Omental fat pad (tissue), 4 donors: ENCODE data around the gene GALNT14. TPM values are rescaled to one million over a fixed set of nuclear protein-coding genes. Genes with fewer than 3 reads are reported as not detected.

ENCODE experiments used
- ATAC-seq: fragments of 150-250 bp; one replicate; pipeline ENCODE4 v1.9.1; 2016; ENCODE audit warnings: mild to moderate bottlenecking, moderate library complexity; ENCODE audit not compliant: low FRiP score
- DNase-seq: peaks from one replicate; pipeline ENCODE4 v3.0.0-alpha.2; 2019; ENCODE audit warnings: low spot score
- CTCF ChIP-seq, 3 donors: fragments of 450-650 bp; IDR thresholded peaks; one replicate each; pipeline ENCODE4 v1.5.1; 2016 to 2017; ENCODE audit warnings: antibody characterized with exemption in 3 of 3, mild to moderate bottlenecking in 3 of 3, moderate library complexity in 2 of 3
- total RNA-seq, 4 donors: library from RNA; depleted of rRNA; stranded (reverse); fragments of >200 nt; gene quantifications; one replicate each; pipeline ENCODE4 v1.1.0, GENCODE V29; 2016

GALNT14 gene
- total RNA-seq, 4 donors from 2014 or later, result 0.65 to 2.6 (median 2.0) TPM

- DNase-seq (no peak), ATAC-seq (no peak)
- no peak for TF ChIP-seq CTCF (IDR thresholded peaks at IDR 0.05)
These were observed 266.1 kb downstream of the GALNT14 start for GRCh38 chr2:30871980-30872789.

- DNase-seq (no peak), ATAC-seq (no peak)
- TF ChIP-seq CTCF (IDR thresholded peaks at IDR 0.05), result no peak
These were observed 266.8 kb downstream of the GALNT14 start for GRCh38 chr2:30871440-30871839.

- DNase-seq, result no peak
- TF ChIP-seq CTCF (IDR thresholded peaks at IDR 0.05), result no peak
- no peak for ATAC-seq
These were observed 268.3 kb downstream of the GALNT14 start for GRCh38 chr2:30869988-30870387.

GRCh38 chr2:30867385-30867784 is 270.9 kb downstream of the GALNT14 start:
- no peak for ATAC-seq
- TF ChIP-seq CTCF (IDR thresholded peaks at IDR 0.05), result no peak
- DNase-seq, result no peak

- no peak for DNase-seq
- no peak for ATAC-seq
- no peak for TF ChIP-seq CTCF (IDR thresholded peaks at IDR 0.05)
These were observed 271.3 kb downstream of the GALNT14 start for GRCh38 chr2:30866974-30867373.

GRCh38 chr2:30865892-30866681 is 272.2 kb downstream of the GALNT14 start:
- no peak for TF ChIP-seq CTCF (IDR thresholded peaks at IDR 0.05)
- DNase-seq (no peak), ATAC-seq (no peak)
